OCI-LY3 (cell line): ENCODE measurements around the gene TSPAN11.

ENCODE experiments used
- H2AFZ ChIP-seq: fragments of 200-600, 300-600 bp; shearing (Covaris generic); 2 replicates; pipeline ENCODE4 v1.6.0; 2014; ENCODE audit warnings: antibody characterized with exemption, low read depth, low read length
- H3K27ac ChIP-seq: fragments of 200-600, 300-600 bp; sonication (generic); 2 replicates; pipeline ENCODE4 v1.5.1; 2014; ENCODE audit warnings: mild to moderate bottlenecking, low read length, moderate library complexity, mixed read lengths
- H3K27me3 ChIP-seq: fragments of 200-600, 300-600 bp; sonication (generic); 2 replicates; pipeline ENCODE4 v1.6.1; 2014; ENCODE audit warnings: low read depth, low read length, mixed read lengths
- H3K36me3 ChIP-seq: fragments of 200-600, 300-600 bp; sonication (generic); replicated peaks from 2 replicates; pipeline ENCODE3; 2014; ENCODE audit warnings: low read depth, low read length, mixed read lengths
- H3K4me1 ChIP-seq: fragments of 300-600, 200-600 bp; sonication (generic); 2 replicates; pipeline ENCODE4 v1.6.1; 2014; ENCODE audit warnings: low read length, mixed read lengths
- H3K4me2 ChIP-seq: fragments of 200-600, 300-600 bp; sonication (generic); 2 replicates; pipeline ENCODE4 v1.6.1; 2014; ENCODE audit warnings: low read length, mixed read lengths
- H3K4me3 ChIP-seq: fragments of 300-600, 200-600 bp; sonication (generic); 2 replicates; pipeline ENCODE4 v1.5.1; 2014; ENCODE audit warnings: antibody characterized with exemption, mild to moderate bottlenecking, low read length, moderate library complexity
- H3K79me2 ChIP-seq: fragments of 300-600, 200-600 bp; shearing (Covaris generic); 2 replicates; pipeline ENCODE4 v1.6.1; 2014; ENCODE audit warnings: mild to moderate bottlenecking, low read length, mixed read lengths
- H3K9ac ChIP-seq: fragments of 300-600, 200-600 bp; shearing (Covaris generic); 2 replicates; pipeline ENCODE4 v1.6.0; 2014; ENCODE audit warnings: mild to moderate bottlenecking, low read length, moderate library complexity
- H3K9me3 ChIP-seq: fragments of 200-600, 300-600 bp; shearing (Covaris generic); 2 replicates; pipeline ENCODE4 v1.6.1; 2014; ENCODE audit warnings: low read length, mixed read lengths; ENCODE audit not compliant: insufficient read depth
- H4K20me1 ChIP-seq: fragments of 200-600, 300-600 bp; sonication (generic); 2 replicates; pipeline ENCODE4 v1.6.1; 2016; ENCODE audit warnings: low read length, mixed read lengths; ENCODE audit not compliant: insufficient read depth
- CTCF ChIP-seq: fragments of 200-600, 300-600 bp; sonication (generic); IDR thresholded peaks from 2 replicates; pipeline ENCODE4 v1.5.1; 2014; ENCODE audit warnings: antibody characterized with exemption, low read length, low read depth
- EZH2phosphoT487 ChIP-seq: fragments of 200-600 bp; shearing (Covaris generic); IDR thresholded peaks from 2 replicates; pipeline ENCODE4 v1.6.1; 2018; ENCODE audit warnings: antibody characterized with exemption, mixed run types, low read depth

TSPAN11 gene

GRCh38 chr12:31001581-31002360, 75.2 kb downstream of the TSPAN11 start:
- no peaks in the 10 kb centered on the region for H3K4me1 ChIP-seq

GRCh38 chr12:31002361-31002725, 75.8 kb downstream of the TSPAN11 start:
- 0 out of 2 replicates have a peak, but pooled peaks cover 4% of the 10 kb centered on the region for H3K27me3 ChIP-seq
- no peak overlapping the region for H3K4me2 ChIP-seq
- no peaks in the 10 kb centered on the region for H3K36me3 ChIP-seq
- no peaks in the 10 kb centered on the region for H3K79me2 ChIP-seq
- no peak overlapping the region for H3K9ac ChIP-seq
- no peaks in the 10 kb centered on the region for H3K9me3 ChIP-seq
- no peak overlapping the region for H3K4me3 ChIP-seq
- H4K20me1 ChIP-seq = no peaks in the 10 kb centered on the region
- H3K4me1 ChIP-seq = no peaks in the 10 kb centered on the region
- no peak for TF ChIP-seq EZH2phosphoT487
- no peak for TF ChIP-seq CTCF
- no peak overlapping the region for H3K27ac ChIP-seq
- no peak overlapping the region for H2AFZ ChIP-seq

More at GRCh38 chr12:31001581-31002360, 75.2 kb downstream of the TSPAN11 start:
- Histone ChIP-seq H3K4me2 (no peak overlapping the region), H3K27ac (no peak overlapping the region), H2AFZ (no peak overlapping the region), H4K20me1 (no peaks in the 10 kb centered on the region), H3K36me3 (no peaks in the 10 kb centered on the region), H3K9me3 (no peaks in the 10 kb centered on the region), H3K9ac (no peak overlapping the region), H3K4me3 (no peak overlapping the region), H3K27me3 (0 out of 2 replicates have a peak, but pooled peaks cover 4% of the 10 kb centered on the region), H3K79me2 (no peaks in the 10 kb centered on the region)
- no peak for TF ChIP-seq EZH2phosphoT487

- Histone ChIP-seq H4K20me1 (no peaks in the 10 kb centered on the region), H3K27ac (no peak overlapping the region), H3K9me3 (no peaks in the 10 kb centered on the region), H3K4me1 (no peaks in the 10 kb centered on the region), H3K36me3 (no peaks in the 10 kb centered on the region), H3K9ac (no peak overlapping the region), H3K4me3 (no peak overlapping the region), H3K27me3 (0 out of 2 replicates have a peak, but pooled peaks cover 4% of the 10 kb centered on the region), H3K4me2 (no peak overlapping the region), H2AFZ (no peak overlapping the region), H3K79me2 (no peaks in the 10 kb centered on the region)
- no peak for TF ChIP-seq CTCF
- no peak for TF ChIP-seq EZH2phosphoT487
Measured at GRCh38 chr12:31002999-31003398, 76.5 kb downstream of the TSPAN11 start.

GRCh38 chr12:31003861-31004640, 77.5 kb downstream of the TSPAN11 start:
- Histone ChIP-seq H3K4me2 (no peak overlapping the region), H4K20me1 (no peaks in the 10 kb centered on the region)
- no peak for TF ChIP-seq CTCF
- TF ChIP-seq EZH2phosphoT487 = no peak

More at GRCh38 chr12:31003861-31004640, 77.5 kb downstream of the TSPAN11 start:
- H2AFZ ChIP-seq = no peak overlapping the region
- no peak overlapping the region for H3K4me3 ChIP-seq
- H3K4me1 ChIP-seq = no peaks in the 10 kb centered on the region
- H3K27ac ChIP-seq = no peak overlapping the region
- H3K9ac ChIP-seq = no peak overlapping the region
- 0 out of 2 replicates have a peak, but pooled peaks cover 4% of the 10 kb centered on the region for H3K27me3 ChIP-seq
- H3K79me2 ChIP-seq = no peaks in the 10 kb centered on the region
- no peaks in the 10 kb centered on the region for H3K36me3 ChIP-seq
- H3K9me3 ChIP-seq = no peaks in the 10 kb centered on the region
